ENCODE results near the gene PTPRN2. TPM values are rescaled to one million over a fixed set of nuclear protein-coding genes. Genes with fewer than 3 reads are reported as not detected.

Gene PTPRN2
- total RNA-seq, 2 donors from 2014 or later, result 26.1 to 55.5 TPM

DNA sequence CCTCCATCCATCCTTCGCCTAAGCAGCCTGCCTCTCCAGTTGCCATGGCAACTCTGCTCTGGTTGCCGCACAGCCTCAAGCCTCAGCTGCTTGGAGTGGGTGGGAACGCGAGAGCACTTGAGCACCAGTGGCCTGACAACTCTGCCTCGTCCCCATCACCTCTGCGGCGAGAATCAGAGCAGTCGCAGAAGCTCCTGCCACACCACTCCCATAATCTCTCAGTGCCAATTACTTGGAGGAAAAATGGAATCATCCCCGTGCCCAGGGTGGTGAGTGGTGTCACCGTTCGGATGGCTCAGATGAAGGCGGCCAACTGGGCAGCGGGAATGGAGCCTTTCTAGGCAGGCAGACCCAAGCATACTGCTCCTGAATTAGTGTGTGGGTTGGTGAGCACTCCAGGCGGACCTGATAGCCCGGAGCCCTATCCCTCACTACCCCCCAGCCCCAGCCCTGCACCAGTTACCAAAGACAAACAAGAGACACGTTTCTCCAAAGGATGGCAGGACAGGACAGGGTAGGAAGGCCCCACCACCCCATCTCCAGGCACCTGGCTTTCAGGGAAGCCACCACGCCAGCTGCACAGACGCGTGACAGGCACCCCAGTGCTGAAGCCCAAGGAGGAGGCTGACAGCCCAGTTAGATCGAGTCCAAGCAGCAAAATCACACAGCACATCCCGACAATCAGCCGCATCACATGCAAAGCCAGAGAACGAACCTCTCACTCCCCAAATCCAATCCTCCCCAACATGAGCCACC, 335.4 kb downstream of the PTPRN2 start:
- no peaks in the 10 kb centered on the region for H3K4me1 ChIP-seq (replicated peaks)
- 70% methylated on average over 23 of the region's 23 CpGs for WGBS
- H3K27me3 ChIP-seq (replicated peaks; ENCODE audit: insufficient read depth), result no peaks in the 10 kb centered on the region
- H3K27ac ChIP-seq, result no peak overlapping the region
- no peaks in the 10 kb centered on the region for H3K9me3 ChIP-seq
- H3K4me3 ChIP-seq, result no peak overlapping the region
- TF ChIP-seq, protein P1, sequence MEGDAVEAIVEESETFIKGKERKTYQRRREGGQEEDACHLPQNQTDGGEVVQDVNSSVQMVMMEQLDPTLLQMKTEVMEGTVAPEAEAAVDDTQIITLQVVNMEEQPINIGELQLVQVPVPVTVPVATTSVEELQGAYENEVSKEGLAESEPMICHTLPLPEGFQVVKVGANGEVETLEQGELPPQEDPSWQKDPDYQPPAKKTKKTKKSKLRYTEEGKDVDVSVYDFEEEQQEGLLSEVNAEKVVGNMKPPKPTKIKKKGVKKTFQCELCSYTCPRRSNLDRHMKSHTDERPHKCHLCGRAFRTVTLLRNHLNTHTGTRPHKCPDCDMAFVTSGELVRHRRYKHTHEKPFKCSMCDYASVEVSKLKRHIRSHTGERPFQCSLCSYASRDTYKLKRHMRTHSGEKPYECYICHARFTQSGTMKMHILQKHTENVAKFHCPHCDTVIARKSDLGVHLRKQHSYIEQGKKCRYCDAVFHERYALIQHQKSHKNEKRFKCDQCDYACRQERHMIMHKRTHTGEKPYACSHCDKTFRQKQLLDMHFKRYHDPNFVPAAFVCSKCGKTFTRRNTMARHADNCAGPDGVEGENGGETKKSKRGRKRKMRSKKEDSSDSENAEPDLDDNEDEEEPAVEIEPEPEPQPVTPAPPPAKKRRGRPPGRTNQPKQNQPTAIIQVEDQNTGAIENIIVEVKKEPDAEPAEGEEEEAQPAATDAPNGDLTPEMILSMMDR (IDR thresholded peaks at IDR 0.05), result no peak
- TF ChIP-seq POLR2A (IDR thresholded peaks at IDR 0.05) (no peak), POLR2AphosphoS5 (IDR thresholded peaks at IDR 0.05) (no peak)
- intact Hi-C loops (cut with DNase I), result no loop called here
- no peak for DNase-seq (ENCODE audit: low spot score)
- no peaks in the 10 kb centered on the region for H3K36me3 ChIP-seq

DNA sequence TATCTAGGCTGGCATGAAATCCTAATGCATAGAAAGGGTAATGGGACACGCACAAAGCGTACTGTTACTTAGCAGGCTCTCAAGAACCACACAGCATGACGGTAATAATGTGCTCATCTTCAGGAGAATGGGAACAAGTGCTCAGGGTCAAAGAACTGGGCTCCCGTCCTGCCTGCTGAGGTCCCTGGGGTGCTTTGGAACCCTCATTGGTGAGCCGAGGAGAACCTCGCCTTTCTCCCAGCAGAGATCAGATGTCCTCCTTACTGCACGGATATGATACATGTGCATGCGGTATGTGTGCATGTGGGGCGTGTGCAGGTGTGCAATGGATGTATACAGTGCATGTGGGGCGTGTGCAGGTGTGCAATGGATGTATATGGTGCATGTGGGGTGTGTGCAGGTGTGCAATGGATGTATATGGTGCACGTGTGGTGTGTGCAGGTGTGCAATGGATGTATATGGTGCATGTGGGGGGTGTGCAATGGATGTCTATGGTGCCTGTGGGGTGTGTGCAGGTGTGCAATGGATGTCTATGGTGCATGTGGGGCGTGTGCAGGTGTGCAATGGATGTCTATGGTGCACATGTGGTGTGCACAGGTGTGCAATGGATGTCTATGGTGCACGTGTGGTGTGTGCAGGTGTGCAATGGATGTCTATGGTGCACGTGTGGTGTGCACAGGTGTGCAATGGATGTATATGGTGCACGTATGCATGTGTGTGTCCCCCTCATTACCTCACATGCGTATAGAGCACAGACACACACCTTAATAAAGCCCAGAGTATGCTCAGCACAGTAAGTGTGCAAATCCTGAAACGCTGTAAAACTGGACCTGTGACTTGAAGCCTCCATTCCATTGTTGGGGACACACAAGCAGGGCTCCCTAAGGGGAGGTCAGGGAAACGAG, 336.3 kb downstream of the PTPRN2 start:
- Histone ChIP-seq H3K36me3 (no peaks in the 10 kb centered on the region), H3K4me1 (replicated peaks) (no peaks in the 10 kb centered on the region), H3K27ac (no peak overlapping the region), H3K4me3 (no peak overlapping the region), H3K27me3 (replicated peaks; ENCODE audit: insufficient read depth) (no peaks in the 10 kb centered on the region), H3K9me3 (no peaks in the 10 kb centered on the region)
- TF ChIP-seq, protein P1 (IDR thresholded peaks at IDR 0.05), result no peak
- TF ChIP-seq POLR2A (IDR thresholded peaks at IDR 0.05) (no peak), POLR2AphosphoS5 (IDR thresholded peaks at IDR 0.05) (no peak)
- WGBS, result 86% methylated on average over 18 of the region's 18 CpGs
- intact Hi-C loops (cut with DNase I), result no loop called here
- no peak for DNase-seq (ENCODE audit: low spot score)

DNA sequence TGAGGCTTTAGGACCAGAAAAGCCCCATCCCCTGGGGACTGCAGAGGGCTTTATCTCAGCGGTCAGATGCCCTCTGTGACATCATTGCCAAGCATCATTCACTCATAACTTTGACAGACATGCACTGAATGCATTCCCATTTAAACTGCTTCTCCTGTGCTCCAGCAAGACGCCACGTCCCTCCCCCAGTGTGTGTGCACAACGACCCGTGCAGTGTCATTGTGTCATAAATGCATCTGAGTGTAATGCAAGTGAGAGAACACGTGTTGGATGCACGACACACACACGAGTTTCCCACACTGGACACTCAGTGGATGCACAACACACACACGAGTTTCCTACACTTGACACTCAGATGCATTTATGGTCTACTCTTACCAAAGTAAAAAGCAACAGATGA, 337.9 kb downstream of the PTPRN2 start:
- WGBS, result 64% methylated on average over 9 of the region's 9 CpGs
- no peak overlapping the region for H3K4me3 ChIP-seq
- DNase-seq (ENCODE audit: low spot score), result no peak
- intact Hi-C loops (cut with DNase I), result no loop called here
- no peaks in the 10 kb centered on the region for H3K4me1 ChIP-seq (replicated peaks)
- H3K36me3 ChIP-seq, result no peaks in the 10 kb centered on the region
- no peaks in the 10 kb centered on the region for H3K9me3 ChIP-seq
- H3K27ac ChIP-seq, result no peak overlapping the region
- no peaks in the 10 kb centered on the region for H3K27me3 ChIP-seq (replicated peaks; ENCODE audit: insufficient read depth)
- TF ChIP-seq POLR2AphosphoS5 (IDR thresholded peaks at IDR 0.05) (no peak), POLR2A (IDR thresholded peaks at IDR 0.05) (no peak)
- TF ChIP-seq, protein P1 (IDR thresholded peaks at IDR 0.05), result no peak

DNA sequence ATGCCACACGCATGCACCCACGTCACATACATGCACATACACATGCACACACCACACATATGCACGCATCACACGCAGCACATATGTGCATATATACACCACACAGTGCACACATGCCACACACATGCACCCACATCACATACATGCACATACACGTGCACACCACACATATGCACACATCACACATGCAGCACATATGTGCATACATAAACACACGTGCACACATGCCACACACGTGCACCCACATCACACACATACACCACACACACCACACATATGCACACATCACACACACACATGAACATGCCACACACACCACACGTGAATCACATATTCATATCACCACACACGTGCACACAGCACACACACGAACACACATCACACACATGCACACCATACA, 338.8 kb downstream of the PTPRN2 start:
- Histone ChIP-seq H3K4me3 (no peak overlapping the region), H3K27ac (no peak overlapping the region), H3K36me3 (no peaks in the 10 kb centered on the region), H3K4me1 (replicated peaks) (no peaks in the 10 kb centered on the region), H3K9me3 (no peaks in the 10 kb centered on the region), H3K27me3 (replicated peaks; ENCODE audit: insufficient read depth) (no peaks in the 10 kb centered on the region)
- TF ChIP-seq, protein P1 (IDR thresholded peaks at IDR 0.05), result no peak
- TF ChIP-seq POLR2AphosphoS5 (IDR thresholded peaks at IDR 0.05) (no peak), POLR2A (IDR thresholded peaks at IDR 0.05) (no peak)
- 73% methylated on average over 6 of the region's 10 CpGs for WGBS
- DNase-seq (ENCODE audit: low spot score), result no peak
- intact Hi-C loops (cut with DNase I), result no loop called here
